Brain microvascular endothelial cell (primary cell): Measurements from ENCODE around the gene CCDC174.

Source experiments
- DNase-seq: peaks from one replicate; pipeline ENCODE4 v3.0.0-alpha.2; 2020
- H3K27ac ChIP-seq: fragments of 250-450 bp; sonication (Bioruptor Pico); 2 replicates; pipeline ENCODE4 v1.5.1; 2020; ENCODE audit warnings: mild to moderate bottlenecking, moderate library complexity
- H3K27me3 ChIP-seq: fragments of 250-450 bp; sonication (Bioruptor Pico); replicated peaks from 2 replicates; pipeline ENCODE4 v1.5.1; 2020; ENCODE audit warnings: mild to moderate bottlenecking
- H3K36me3 ChIP-seq: fragments of 250-450 bp; sonication (Bioruptor Pico); replicated peaks from 2 replicates; pipeline ENCODE4 v1.5.1; 2020; ENCODE audit warnings: mild to moderate bottlenecking
- H3K4me3 ChIP-seq: 2 replicates; pipeline ENCODE4 v1.5.1; 2011; ENCODE audit warnings: low read depth, mild to moderate bottlenecking, control low read depth, low read length, moderate library complexity
- in situ Hi-C: cut with HindIII; loops from 2 replicates; pipeline ENCODE4 v1.10.0; 2017; ENCODE audit warnings: low sequenced_read_pairs, low pct_ligation_motif_present
- TF ChIP-seq, protein P1 (sequence below): IDR thresholded peaks from 2 replicates; pipeline ENCODE4 v1.5.1; 2011; ENCODE audit warnings: low read depth, mild to moderate bottlenecking, moderate library complexity, low read length, control low read depth, inconsistent platforms; ENCODE audit errors: missing control alignments

The CCDC174 gene

DNA sequence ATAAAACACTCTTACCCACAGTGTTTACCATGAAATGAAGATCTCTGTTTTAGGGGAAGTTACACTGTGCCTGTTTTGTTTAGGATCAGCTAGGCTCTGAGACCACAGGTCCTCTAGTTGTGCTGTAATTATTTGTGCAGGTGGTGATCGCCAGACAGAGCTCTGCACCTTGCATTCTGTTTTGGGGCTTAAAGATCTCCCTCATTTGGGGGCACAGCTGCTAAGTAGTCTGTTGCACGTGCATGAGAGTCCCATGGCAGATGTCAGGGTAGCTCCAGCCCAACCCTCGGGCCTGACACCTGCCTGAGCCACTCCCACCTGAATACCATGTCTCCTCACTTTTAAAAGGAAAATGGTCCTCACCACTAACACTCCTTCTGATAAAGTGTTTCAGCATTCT is 35.8 kb downstream of the CCDC174 start:
- DNase-seq, result no peak
- TF ChIP-seq, protein P1, sequence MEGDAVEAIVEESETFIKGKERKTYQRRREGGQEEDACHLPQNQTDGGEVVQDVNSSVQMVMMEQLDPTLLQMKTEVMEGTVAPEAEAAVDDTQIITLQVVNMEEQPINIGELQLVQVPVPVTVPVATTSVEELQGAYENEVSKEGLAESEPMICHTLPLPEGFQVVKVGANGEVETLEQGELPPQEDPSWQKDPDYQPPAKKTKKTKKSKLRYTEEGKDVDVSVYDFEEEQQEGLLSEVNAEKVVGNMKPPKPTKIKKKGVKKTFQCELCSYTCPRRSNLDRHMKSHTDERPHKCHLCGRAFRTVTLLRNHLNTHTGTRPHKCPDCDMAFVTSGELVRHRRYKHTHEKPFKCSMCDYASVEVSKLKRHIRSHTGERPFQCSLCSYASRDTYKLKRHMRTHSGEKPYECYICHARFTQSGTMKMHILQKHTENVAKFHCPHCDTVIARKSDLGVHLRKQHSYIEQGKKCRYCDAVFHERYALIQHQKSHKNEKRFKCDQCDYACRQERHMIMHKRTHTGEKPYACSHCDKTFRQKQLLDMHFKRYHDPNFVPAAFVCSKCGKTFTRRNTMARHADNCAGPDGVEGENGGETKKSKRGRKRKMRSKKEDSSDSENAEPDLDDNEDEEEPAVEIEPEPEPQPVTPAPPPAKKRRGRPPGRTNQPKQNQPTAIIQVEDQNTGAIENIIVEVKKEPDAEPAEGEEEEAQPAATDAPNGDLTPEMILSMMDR, result no peak
- Histone ChIP-seq H3K36me3 (no peaks in the 10 kb centered on the region), H3K4me3 (no peak overlapping the region), H3K27ac (no peak overlapping the region), H3K27me3 (peaks cover 3% of the 10 kb centered on the region)
- in situ Hi-C loops, result no loop called here

DNA sequence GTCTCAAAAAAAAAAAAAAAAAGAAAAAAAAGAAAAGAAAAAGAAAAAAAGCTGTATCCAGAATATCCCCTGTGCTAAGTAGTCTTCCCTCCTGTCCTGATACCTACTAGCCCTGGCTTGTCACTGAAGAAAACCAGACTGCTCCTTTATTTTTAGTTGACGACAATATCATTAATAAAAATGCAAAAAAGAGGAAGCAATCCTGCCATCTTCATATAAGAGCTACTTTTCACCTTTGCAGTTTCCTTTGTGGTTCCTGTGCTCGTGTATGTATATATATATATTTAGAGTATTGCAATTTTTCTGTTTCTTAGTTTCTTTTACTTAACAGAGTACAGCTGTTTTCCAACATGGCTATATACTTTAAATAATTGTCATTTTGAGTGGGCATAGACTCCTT is 37.0 kb downstream of the CCDC174 start:
- Histone ChIP-seq H3K27me3 (peaks cover 3% of the 10 kb centered on the region), H3K27ac (no peak overlapping the region), H3K36me3 (no peaks in the 10 kb centered on the region), H3K4me3 (no peak overlapping the region)
- TF ChIP-seq, protein P1, result no peak
- in situ Hi-C loops, result no loop called here
- DNase-seq, result no peak

DNA sequence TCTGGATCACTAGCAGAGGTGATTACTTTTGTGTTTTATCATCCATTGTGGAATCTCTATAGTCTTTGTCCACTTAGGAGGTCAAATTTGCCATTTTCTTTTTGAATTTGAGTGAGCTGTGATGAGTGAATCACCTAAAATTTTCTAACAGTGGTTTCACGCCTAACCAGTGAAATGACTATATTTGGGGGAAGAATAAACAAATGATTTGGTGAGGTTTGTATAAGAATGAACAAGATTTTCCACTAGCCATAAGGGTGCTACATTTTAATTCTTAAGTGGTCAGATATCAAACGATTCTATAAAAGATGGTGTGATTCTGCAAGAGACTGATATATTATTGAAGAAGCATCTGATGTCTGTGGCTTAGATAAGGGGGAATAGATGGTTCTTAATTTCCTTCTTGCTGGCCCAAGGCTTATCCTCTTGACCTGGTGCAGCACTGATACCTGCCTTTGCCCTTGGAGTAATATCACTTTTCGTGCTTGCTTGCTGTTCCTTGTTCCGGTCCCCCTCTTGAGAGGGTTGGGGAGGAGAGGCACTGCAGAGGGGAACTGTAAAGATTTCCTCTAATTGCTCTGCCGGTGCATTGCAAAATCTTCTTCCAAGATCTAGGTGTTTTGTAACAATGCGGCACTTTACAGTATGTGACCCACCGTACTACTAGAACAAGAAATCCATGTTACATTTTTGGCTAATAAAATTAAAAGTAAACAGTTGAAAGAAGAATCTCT is 37.9 kb downstream of the CCDC174 start:
- no peak overlapping the region for H3K27ac ChIP-seq
- no peak for DNase-seq
- H3K4me3 ChIP-seq, result no peak overlapping the region
- TF ChIP-seq, protein P1, result no peak
- in situ Hi-C loops, result no loop called here
- H3K27me3 ChIP-seq, result peaks cover 3% of the 10 kb centered on the region
- no peaks in the 10 kb centered on the region for H3K36me3 ChIP-seq

DNA sequence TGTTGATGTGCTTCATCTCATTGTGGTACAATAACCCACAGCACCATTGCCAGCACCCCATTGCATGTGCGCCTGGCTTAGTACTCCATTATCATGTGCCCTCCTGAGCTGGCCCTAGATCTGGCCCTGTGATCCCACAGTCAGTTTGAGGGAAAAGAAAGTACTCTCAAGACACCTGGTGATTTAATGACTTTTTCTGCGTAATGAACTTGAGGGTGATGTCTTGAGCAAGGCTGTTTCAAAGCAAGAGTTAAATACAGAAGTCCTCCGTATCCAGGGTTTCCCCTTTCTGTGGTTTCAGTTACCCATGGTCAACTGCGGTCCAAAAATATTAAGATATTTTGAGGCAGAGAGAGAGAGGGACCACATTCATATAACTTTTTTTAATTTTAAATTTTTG is 39.7 kb downstream of the CCDC174 start:
- Histone ChIP-seq H3K27ac (no peak overlapping the region), H3K4me3 (no peak overlapping the region), H3K36me3 (no peaks in the 10 kb centered on the region), H3K27me3 (peaks cover 3% of the 10 kb centered on the region)
- no peak for DNase-seq
- TF ChIP-seq, protein P1, result no peak
- in situ Hi-C loops, result no loop called here

DNA sequence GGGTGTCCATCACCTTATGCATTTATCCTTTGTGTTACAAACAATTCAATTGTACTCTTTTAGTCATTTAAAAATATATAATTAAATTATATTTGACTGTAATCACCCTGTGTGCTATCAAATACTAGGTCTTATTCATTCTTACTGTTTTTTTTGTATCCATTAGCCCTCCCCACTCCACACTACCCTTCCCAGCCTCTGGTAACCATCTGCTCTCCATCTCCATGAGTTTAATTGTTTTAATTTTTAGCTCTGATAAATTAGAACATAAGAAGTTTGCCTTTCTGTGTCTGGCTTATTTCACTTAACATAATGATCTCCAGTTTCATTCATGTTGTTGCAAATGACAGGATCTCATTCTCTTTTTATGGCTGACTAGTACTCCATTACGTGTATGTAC is 40.2 kb downstream of the CCDC174 start:
- Histone ChIP-seq H3K36me3 (no peaks in the 10 kb centered on the region), H3K27me3 (peaks cover 3% of the 10 kb centered on the region), H3K4me3 (no peak overlapping the region), H3K27ac (no peak overlapping the region)
- DNase-seq, result no peak
- in situ Hi-C loops, result no loop called here
- TF ChIP-seq, protein P1, result no peak
